Mesendoderm (in vitro differentiated cells): ENCODE results near the gene GLT8D1.
A peak's percentile ranks its signal among the peaks of the same experiment; 100 is the strongest.

Experiments used
- DNase-seq: peaks from one replicate; pipeline ENCODE4 v3.0.0; 2013
- H2AK5ac ChIP-seq: 2 replicates; pipeline ENCODE4 v1.6.1; 2013; ENCODE audit warnings: low read length, inconsistent platforms
- H2BK120ac ChIP-seq: 2 replicates; pipeline ENCODE4 v1.6.1; 2013; ENCODE audit warnings: low read depth, mild to moderate bottlenecking, low read length, moderate library complexity, mixed read lengths
- H2BK15ac ChIP-seq: replicated peaks from 2 replicates; pipeline ENCODE4 v1.6.1; 2013; ENCODE audit warnings: low read depth, mild to moderate bottlenecking, moderate library complexity
- H2BK5ac ChIP-seq: 2 replicates; pipeline ENCODE4 v1.6.1; 2013; ENCODE audit warnings: low read length, inconsistent platforms
- H3K18ac ChIP-seq: 2 replicates; pipeline ENCODE4 v1.6.1; 2013; ENCODE audit warnings: mild to moderate bottlenecking, low read length, mixed read lengths
- H3K23ac ChIP-seq: one replicate; pipeline ENCODE4 v1.6.1; 2013; ENCODE audit warnings: low read length
- H3K27ac ChIP-seq: 2 replicates; pipeline ENCODE4 v1.5.1; 2013; ENCODE audit warnings: low read depth, mild to moderate bottlenecking, inconsistent platforms, low read length, moderate library complexity
- H3K27me3 ChIP-seq: 2 replicates; pipeline ENCODE4 v1.6.1; 2013; ENCODE audit warnings: low read length, control low read depth, mild to moderate bottlenecking, inconsistent platforms; ENCODE audit not compliant: insufficient read depth, poor library complexity
- H3K36me3 ChIP-seq: 2 replicates; pipeline ENCODE4 v1.6.1; 2013; ENCODE audit warnings: low read length, inconsistent platforms; ENCODE audit not compliant: control insufficient read depth, insufficient read depth
- H3K4ac ChIP-seq: one replicate; pipeline ENCODE4 v1.6.1; 2013; ENCODE audit warnings: low read depth, mild to moderate bottlenecking, low read length, moderate library complexity
- H3K4me1 ChIP-seq: 2 replicates; pipeline ENCODE4 v1.6.1; 2013; ENCODE audit warnings: low read depth, low read length, inconsistent platforms; ENCODE audit not compliant: control insufficient read depth
- H3K4me2 ChIP-seq: 2 replicates; pipeline ENCODE4 v1.6.1; 2013; ENCODE audit warnings: low read length
- H3K4me3 ChIP-seq: 2 replicates; pipeline ENCODE4 v1.5.1; 2013; ENCODE audit warnings: mild to moderate bottlenecking, low read length
- H3K56ac ChIP-seq: one replicate; pipeline ENCODE4 v1.6.1; 2013; ENCODE audit warnings: low read length
- H3K79me1 ChIP-seq: 2 replicates; pipeline ENCODE4 v1.6.1; 2013; ENCODE audit warnings: low read length, inconsistent platforms
- H3K79me2 ChIP-seq: 2 replicates; pipeline ENCODE4 v1.6.1; 2013; ENCODE audit warnings: mild to moderate bottlenecking, low read length; ENCODE audit not compliant: control insufficient read depth, insufficient read depth
- H3K9ac ChIP-seq: 2 replicates; pipeline ENCODE4 v1.6.1; 2013; ENCODE audit warnings: low read length, inconsistent platforms
- H4K5ac ChIP-seq: one replicate; pipeline ENCODE4 v1.6.1; 2013; ENCODE audit warnings: low read length
- H4K8ac ChIP-seq: one replicate; pipeline ENCODE4 v1.6.1; 2013; ENCODE audit warnings: low read depth, mild to moderate bottlenecking, control low read depth, low read length, moderate library complexity
- WGBS: extraction: QIAGEN DNeasy Blood & Tissue Kit; methylation state at CpG from one replicate; pipeline ENCODE4 v1.1.7; 2013; ENCODE audit warnings: low lambda C conversion rate, missing lambda C conversion rate; ENCODE audit not compliant: insufficient coverage; ENCODE audit errors: extremely low coverage; 5-methylcytosine and 5-hydroxymethylcytosine counted together

Gene GLT8D1

DNA sequence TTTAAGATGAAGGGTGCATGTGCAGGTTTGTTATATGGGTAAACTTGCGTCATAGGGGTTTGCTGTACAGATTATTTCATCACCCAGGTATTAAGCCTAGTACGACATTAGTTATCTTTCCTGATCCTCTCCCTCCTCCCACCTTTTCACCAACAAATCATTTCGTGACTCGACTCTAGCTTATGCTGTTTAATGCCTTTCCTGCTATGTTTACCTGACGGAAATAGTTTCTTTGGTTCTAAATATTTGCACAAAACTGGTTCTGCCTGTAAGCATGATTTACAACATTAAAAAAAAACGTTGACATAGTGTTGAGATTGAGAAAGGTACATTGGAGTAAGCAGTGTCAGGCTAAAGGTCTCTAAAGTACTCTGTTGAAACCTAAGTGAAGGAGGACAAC is 17.3 kb downstream of the GLT8D1 start:
- Histone ChIP-seq H2BK5ac (no peak overlapping the region), H3K27me3 (no peaks in the 10 kb centered on the region), H3K9ac (peak overlapping the region; percentile 35), H3K79me2 (peaks cover 44% of the 10 kb centered on the region), H3K56ac (no peak overlapping the region), H3K4ac (no peak overlapping the region), H2BK15ac (no peak overlapping the region), H3K18ac (no peak overlapping the region), H3K79me1 (peaks cover 13% of the 10 kb centered on the region), H2AK5ac (no peak overlapping the region), H4K5ac (no peak overlapping the region), H3K4me3 (no peak overlapping the region), H4K8ac (no peak overlapping the region), H2BK120ac (no peak overlapping the region), H3K23ac (no peak overlapping the region), H3K27ac (no peak overlapping the region), H3K4me2 (no peak overlapping the region), H3K36me3 (peaks cover 26% of the 10 kb centered on the region), H3K4me1 (no peaks in the 10 kb centered on the region)
- WGBS = no CpG with 5 or more reads among the region's 6 CpGs
- DNase-seq = no peak

- H3K4me1 ChIP-seq = no peaks in the 10 kb centered on the region
- peak within 1 kb of the TSS; percentile 98 for H3K56ac ChIP-seq
Observed at GRCh38 chr3:52685709-52686691, 19.6 kb downstream of the GLT8D1 start, which contains the start of the genes GNL3 and PBRM1. Gene GNL3 (plus strand): TSS chr3:52686032. CDS start chr3:52686093, 61 bp downstream. Gene PBRM1 (minus strand): TSS chr3:52685913.

DNA sequence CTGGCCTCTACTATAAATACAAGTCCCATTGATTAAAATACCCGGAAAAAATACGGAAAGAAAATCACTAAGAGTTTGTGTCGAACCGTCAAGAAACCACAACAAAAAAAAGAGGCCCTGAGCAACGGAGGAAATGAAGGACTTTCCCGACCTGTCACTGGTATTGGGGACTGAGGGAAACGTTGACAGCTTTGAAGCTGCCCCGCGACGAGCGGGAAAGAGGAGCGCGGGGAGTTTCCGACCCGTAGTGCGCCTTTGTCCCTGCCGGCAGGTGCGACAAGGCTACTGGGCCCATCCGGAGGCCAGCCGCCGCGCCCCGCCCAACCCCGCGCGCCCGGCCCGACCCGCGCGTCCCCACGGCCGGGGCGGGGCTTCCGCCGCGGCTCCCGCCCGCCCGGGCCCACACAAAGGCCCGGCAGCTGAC is 20.3 kb downstream of the GLT8D1 start:
- H3K9ac ChIP-seq = peak overlapping the region; percentile 90

More at GRCh38 chr3:52685709-52686691, 19.6 kb downstream of the GLT8D1 start, which contains the start of the genes GNL3 and PBRM1:
- H3K4me3 ChIP-seq = peak within 1 kb of the TSS; percentile 84
- H2BK5ac ChIP-seq = peak within 1 kb of the TSS; percentile 4
- H3K36me3 ChIP-seq = peaks cover 21% of the 10 kb centered on the region
- H3K79me2 ChIP-seq = peaks cover 52% of the 10 kb centered on the region
- no peak within 1 kb of the TSS for H3K23ac ChIP-seq
- peak; percentile 98 for DNase-seq
- H4K8ac ChIP-seq = no peak within 1 kb of the TSS
- H3K27me3 ChIP-seq = no peaks in the 10 kb centered on the region
- WGBS = no CpG with 5 or more reads among the region's 82 CpGs
- H2BK120ac ChIP-seq = no peak within 1 kb of the TSS
- no peak within 1 kb of the TSS for H2BK15ac ChIP-seq
- peak within 1 kb of the TSS; percentile 56 for H3K4ac ChIP-seq
- H4K5ac ChIP-seq = peak within 1 kb of the TSS; percentile 11
- peak within 1 kb of the TSS; percentile 71 for H3K18ac ChIP-seq
- peak within 1 kb of the TSS; percentile 63 for H2AK5ac ChIP-seq
- H3K27ac ChIP-seq = peak within 1 kb of the TSS; percentile 90
- H3K4me2 ChIP-seq = peak within 1 kb of the TSS; percentile 90
- peak within 1 kb of the TSS; percentile 90 for H3K9ac ChIP-seq
- peaks cover 13% of the 10 kb centered on the region for H3K79me1 ChIP-seq

GRCh38 chr3:52684184-52684583 is 21.4 kb downstream of the GLT8D1 start:
- Histone ChIP-seq H3K4me2 (no peak overlapping the region), H3K79me2 (peaks cover 57% of the 10 kb centered on the region), H3K27me3 (no peaks in the 10 kb centered on the region), H3K4me3 (no peak overlapping the region), H3K4me1 (no peaks in the 10 kb centered on the region), H3K4ac (no peak overlapping the region), H3K27ac (no peak overlapping the region), H3K79me1 (peaks cover 17% of the 10 kb centered on the region), H2BK120ac (no peak overlapping the region), H3K36me3 (peaks cover 15% of the 10 kb centered on the region), H3K9ac (no peak overlapping the region), H3K56ac (no peak overlapping the region), H2BK5ac (no peak overlapping the region), H2BK15ac (no peak overlapping the region), H4K8ac (no peak overlapping the region), H2AK5ac (no peak overlapping the region), H3K23ac (no peak overlapping the region), H4K5ac (no peak overlapping the region), H3K18ac (no peak overlapping the region)
- no peak for DNase-seq
- no CpG with 5 or more reads among the region's 5 CpGs for WGBS

More for the DNA sequence above, 20.3 kb downstream of the GLT8D1 start:
- H3K4ac ChIP-seq = no peak overlapping the region
- peak overlapping the region; percentile 90 for H3K27ac ChIP-seq
- H3K36me3 ChIP-seq = peaks cover 19% of the 10 kb centered on the region
- peak overlapping the region; percentile 69 for H3K4me3 ChIP-seq
- H3K56ac ChIP-seq = peak overlapping the region; percentile 94
- no CpG with 5 or more reads among the region's 41 CpGs for WGBS
- DNase-seq = peak; percentile 83
- H3K79me1 ChIP-seq = peaks cover 15% of the 10 kb centered on the region
- H2BK5ac ChIP-seq = no peak overlapping the region
- H3K79me2 ChIP-seq = peaks cover 55% of the 10 kb centered on the region
- no peak overlapping the region for H4K8ac ChIP-seq
- no peak overlapping the region for H2BK15ac ChIP-seq
- peak overlapping the region; percentile 9 for H3K4me2 ChIP-seq
- peak overlapping the region; percentile 71 for H3K18ac ChIP-seq
- no peaks in the 10 kb centered on the region for H3K4me1 ChIP-seq
- H4K5ac ChIP-seq = no peak overlapping the region
- H3K23ac ChIP-seq = no peak overlapping the region
- H2BK120ac ChIP-seq = no peak overlapping the region
- H2AK5ac ChIP-seq = no peak overlapping the region
- H3K27me3 ChIP-seq = no peaks in the 10 kb centered on the region

DNA sequence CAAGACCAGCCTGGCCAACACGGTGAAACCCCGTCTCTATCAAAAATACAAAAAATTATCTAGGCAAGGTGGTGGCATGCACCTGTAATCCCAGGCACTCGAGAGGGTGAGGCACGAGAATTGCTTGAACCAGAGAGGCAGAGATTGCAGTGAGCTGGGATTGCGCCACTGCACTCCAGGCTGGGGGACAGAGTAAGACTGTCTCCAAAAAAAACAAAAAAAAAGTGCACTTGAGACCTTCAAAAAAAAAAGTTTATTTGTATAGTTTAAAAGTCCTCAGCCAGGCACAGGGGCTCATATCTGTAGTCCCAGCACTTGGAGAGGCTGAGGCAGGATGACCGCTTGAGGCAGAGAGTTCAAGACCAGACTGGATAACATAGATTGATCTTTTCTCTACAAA is 22.0 kb downstream of the GLT8D1 start:
- WGBS = no CpG with 5 or more reads among the region's 6 CpGs
- no peak overlapping the region for H2BK5ac ChIP-seq
- no peaks in the 10 kb centered on the region for H3K4me1 ChIP-seq
- H3K56ac ChIP-seq = peak overlapping the region; percentile 34
- H3K79me1 ChIP-seq = peaks cover 13% of the 10 kb centered on the region
- H3K23ac ChIP-seq = no peak overlapping the region
- no peak overlapping the region for H3K9ac ChIP-seq
- H2AK5ac ChIP-seq = no peak overlapping the region
- no peak overlapping the region for H3K18ac ChIP-seq
- no peak overlapping the region for H3K27ac ChIP-seq
- no peak overlapping the region for H4K8ac ChIP-seq
- H3K4me2 ChIP-seq = no peak overlapping the region
- H3K4ac ChIP-seq = peak overlapping the region; percentile 25
- no peak overlapping the region for H4K5ac ChIP-seq
- peaks cover 12% of the 10 kb centered on the region for H3K36me3 ChIP-seq
- DNase-seq = no peak
- H3K79me2 ChIP-seq = peaks cover 52% of the 10 kb centered on the region
- no peaks in the 10 kb centered on the region for H3K27me3 ChIP-seq
- H3K4me3 ChIP-seq = no peak overlapping the region
- H2BK15ac ChIP-seq = no peak overlapping the region
- no peak overlapping the region for H2BK120ac ChIP-seq
